ENCODE results near the gene SPDYE16.
"Not testable (repeated sequence)": the region's sequence is repeated elsewhere in the genome, so short reads cannot be mapped to it uniquely, and the experiment has no call there.

GRCh38 chr7:76526183-76526582 lies 16.9 kb downstream of the SPDYE16 start:
- TF ChIP-seq, protein P1, sequence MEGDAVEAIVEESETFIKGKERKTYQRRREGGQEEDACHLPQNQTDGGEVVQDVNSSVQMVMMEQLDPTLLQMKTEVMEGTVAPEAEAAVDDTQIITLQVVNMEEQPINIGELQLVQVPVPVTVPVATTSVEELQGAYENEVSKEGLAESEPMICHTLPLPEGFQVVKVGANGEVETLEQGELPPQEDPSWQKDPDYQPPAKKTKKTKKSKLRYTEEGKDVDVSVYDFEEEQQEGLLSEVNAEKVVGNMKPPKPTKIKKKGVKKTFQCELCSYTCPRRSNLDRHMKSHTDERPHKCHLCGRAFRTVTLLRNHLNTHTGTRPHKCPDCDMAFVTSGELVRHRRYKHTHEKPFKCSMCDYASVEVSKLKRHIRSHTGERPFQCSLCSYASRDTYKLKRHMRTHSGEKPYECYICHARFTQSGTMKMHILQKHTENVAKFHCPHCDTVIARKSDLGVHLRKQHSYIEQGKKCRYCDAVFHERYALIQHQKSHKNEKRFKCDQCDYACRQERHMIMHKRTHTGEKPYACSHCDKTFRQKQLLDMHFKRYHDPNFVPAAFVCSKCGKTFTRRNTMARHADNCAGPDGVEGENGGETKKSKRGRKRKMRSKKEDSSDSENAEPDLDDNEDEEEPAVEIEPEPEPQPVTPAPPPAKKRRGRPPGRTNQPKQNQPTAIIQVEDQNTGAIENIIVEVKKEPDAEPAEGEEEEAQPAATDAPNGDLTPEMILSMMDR (IDR thresholded peaks at IDR 0.05; ENCODE audit: insufficient read depth, low read length), result not testable (repeated sequence)
- not testable (repeated sequence) for TF ChIP-seq POLR2AphosphoS5 (IDR thresholded peaks at IDR 0.05; ENCODE audit: low read depth); GABPA (IDR thresholded peaks at IDR 0.05; ENCODE audit: low read depth); REST (IDR thresholded peaks at IDR 0.05; ENCODE audit: insufficient replicate concordance, low read depth); SPI1 (IDR thresholded peaks at IDR 0.05; ENCODE audit: borderline replicate concordance, low read depth)
